OCI-LY7 (cell line): ENCODE results near the gene KCNJ9.

Experiments used
- EZH2phosphoT487 ChIP-seq: fragments of 200-600 bp; sonication (generic); IDR thresholded peaks from 2 replicates; pipeline ENCODE4 v1.6.1; 2018; ENCODE audit warnings: low read depth, borderline replicate concordance, mild to moderate bottlenecking, mixed run types, antibody characterized with exemption, low read length, moderate library complexity, mixed read lengths
- TF ChIP-seq, protein P1 (sequence below): fragments of 200-600 bp; sonication (generic); conservative IDR thresholded peaks from 2 replicates; pipeline ENCODE4 v1.5.1; 2014; ENCODE audit warnings: mild to moderate bottlenecking, antibody characterized with exemption, low read length, moderate library complexity, mixed read lengths

DNA sequence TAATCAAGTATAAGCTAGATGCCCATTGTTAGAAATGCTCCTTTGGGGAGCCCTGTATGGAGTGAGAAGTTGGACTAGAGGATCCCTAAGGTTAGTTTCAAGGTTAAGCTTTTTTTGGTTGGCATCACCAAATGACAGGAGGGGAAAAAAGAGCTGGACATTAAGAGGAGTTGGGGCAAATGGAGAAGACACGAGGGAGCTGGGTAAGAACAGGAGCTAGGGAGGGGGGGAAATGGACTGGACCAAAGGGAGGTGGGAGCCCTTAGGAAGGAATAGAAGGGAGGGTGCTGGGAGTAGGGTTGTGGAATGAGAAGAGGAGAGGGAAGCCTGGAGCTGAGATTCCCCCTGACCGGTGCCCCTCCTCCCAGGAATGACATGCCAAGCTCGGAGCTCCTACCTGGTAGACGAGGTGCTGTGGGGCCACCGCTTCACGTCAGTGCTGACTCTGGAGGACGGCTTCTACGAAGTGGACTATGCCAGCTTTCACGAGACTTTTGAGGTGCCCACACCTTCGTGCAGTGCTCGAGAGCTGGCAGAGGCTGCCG, 5.9 kb downstream of the KCNJ9 start:
- TF ChIP-seq, protein P1, sequence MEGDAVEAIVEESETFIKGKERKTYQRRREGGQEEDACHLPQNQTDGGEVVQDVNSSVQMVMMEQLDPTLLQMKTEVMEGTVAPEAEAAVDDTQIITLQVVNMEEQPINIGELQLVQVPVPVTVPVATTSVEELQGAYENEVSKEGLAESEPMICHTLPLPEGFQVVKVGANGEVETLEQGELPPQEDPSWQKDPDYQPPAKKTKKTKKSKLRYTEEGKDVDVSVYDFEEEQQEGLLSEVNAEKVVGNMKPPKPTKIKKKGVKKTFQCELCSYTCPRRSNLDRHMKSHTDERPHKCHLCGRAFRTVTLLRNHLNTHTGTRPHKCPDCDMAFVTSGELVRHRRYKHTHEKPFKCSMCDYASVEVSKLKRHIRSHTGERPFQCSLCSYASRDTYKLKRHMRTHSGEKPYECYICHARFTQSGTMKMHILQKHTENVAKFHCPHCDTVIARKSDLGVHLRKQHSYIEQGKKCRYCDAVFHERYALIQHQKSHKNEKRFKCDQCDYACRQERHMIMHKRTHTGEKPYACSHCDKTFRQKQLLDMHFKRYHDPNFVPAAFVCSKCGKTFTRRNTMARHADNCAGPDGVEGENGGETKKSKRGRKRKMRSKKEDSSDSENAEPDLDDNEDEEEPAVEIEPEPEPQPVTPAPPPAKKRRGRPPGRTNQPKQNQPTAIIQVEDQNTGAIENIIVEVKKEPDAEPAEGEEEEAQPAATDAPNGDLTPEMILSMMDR = no peak
- TF ChIP-seq EZH2phosphoT487 = no peak
